GM12891 (cell line): Measurements from ENCODE around the gene FBXO21.

Experiments used
- DNase-seq: peaks from one replicate; pipeline ENCODE4 v3.0.0; 2011; ENCODE audit warnings: low spot score; ENCODE audit not compliant: insufficient read length
- FAIRE-seq: peaks from 2 replicates; lab custom pipeline; 2011; peaks lifted over from hg19 to GRCh38; lab: Jason Lieb, UNC
- PAX5 ChIP-seq: IDR thresholded peaks from 2 replicates; pipeline ENCODE4 v1.6.1; 2011; ENCODE audit warnings: low read length, moderate library complexity, mild to moderate bottlenecking; ENCODE audit not compliant: insufficient read depth, severe bottlenecking
- POLR2A ChIP-seq: IDR thresholded peaks from 2 replicates; pipeline ENCODE4 v1.6.1; 2011; ENCODE audit warnings: low read depth, low read length, control low read depth
- POLR2AphosphoS5 ChIP-seq: IDR thresholded peaks from 2 replicates; pipeline ENCODE4 v1.6.1; 2011; ENCODE audit warnings: low read depth, low read length, control low read depth
- POU2F2 ChIP-seq: IDR thresholded peaks from 2 replicates; pipeline ENCODE4 v1.6.1; 2011; ENCODE audit warnings: low read depth, mild to moderate bottlenecking, control low read depth, low read length, moderate library complexity
- SPI1 ChIP-seq: IDR thresholded peaks from 2 replicates; pipeline ENCODE4 v1.6.1; 2011; ENCODE audit warnings: low read depth, low read length, control low read depth
- TAF1 ChIP-seq: IDR thresholded peaks from 2 replicates; pipeline ENCODE4 v1.6.1; 2011; ENCODE audit warnings: low read depth, low read length, control low read depth

Gene FBXO21

GRCh38 chr12:117167769-117168168, 22.5 kb downstream of the FBXO21 start:
- no peak for FAIRE-seq

GRCh38 chr12:117166107-117166506, 24.2 kb downstream of the FBXO21 start:
- TF ChIP-seq POU2F2 = no peak
- TF ChIP-seq POLR2AphosphoS5 = no peak
- TF ChIP-seq PAX5 = no peak
- TF ChIP-seq SPI1 = no peak
- no peak for TF ChIP-seq POLR2A
- no peak for TF ChIP-seq TAF1
- DNase-seq (no peak), FAIRE-seq (peak; percentile 45)

More at GRCh38 chr12:117167769-117168168, 22.5 kb downstream of the FBXO21 start:
- no peak for TF ChIP-seq POLR2AphosphoS5
- no peak for DNase-seq

GRCh38 chr12:117165342-117165741, 24.9 kb downstream of the FBXO21 start:
- FAIRE-seq = no peak
- no peak for DNase-seq
- no peak for TF ChIP-seq POLR2A
- TF ChIP-seq PAX5 = no peak
- TF ChIP-seq POLR2AphosphoS5 = no peak
- TF ChIP-seq TAF1 = no peak
- TF ChIP-seq SPI1 = no peak
- TF ChIP-seq POU2F2 = no peak

GRCh38 chr12:117162633-117163032, 27.6 kb downstream of the FBXO21 start:
- DNase-seq = no peak
- no peak for FAIRE-seq

GRCh38 chr12:117162167-117162539, 28.1 kb downstream of the FBXO21 start:
- DNase-seq (no peak), FAIRE-seq (no peak)
- TF ChIP-seq SPI1 (no peak), POU2F2 (no peak), POLR2A (no peak)

More at GRCh38 chr12:117162633-117163032, 27.6 kb downstream of the FBXO21 start:
- no peak for TF ChIP-seq POU2F2
- no peak for TF ChIP-seq POLR2AphosphoS5
- TF ChIP-seq SPI1 = no peak
- no peak for TF ChIP-seq POLR2A
- TF ChIP-seq TAF1 = no peak
- no peak for TF ChIP-seq PAX5

GRCh38 chr12:117161460-117162166, 28.7 kb downstream of the FBXO21 start:
- DNase-seq (no peak), FAIRE-seq (no peak)
- no peak for TF ChIP-seq SPI1
- no peak for TF ChIP-seq POLR2A
- TF ChIP-seq POU2F2 = no peak
- TF ChIP-seq TAF1 = no peak
- TF ChIP-seq PAX5 = no peak
- no peak for TF ChIP-seq POLR2AphosphoS5

GRCh38 chr12:117159674-117160073, 30.6 kb downstream of the FBXO21 start:
- no peak for FAIRE-seq
- no peak for DNase-seq
- TF ChIP-seq SPI1 = no peak
- TF ChIP-seq PAX5 = no peak
- no peak for TF ChIP-seq POLR2A

- FAIRE-seq = no peak
- no peak for DNase-seq
- TF ChIP-seq POU2F2 = no peak
- TF ChIP-seq SPI1 = no peak
- no peak for TF ChIP-seq TAF1
- TF ChIP-seq POLR2A = no peak
- TF ChIP-seq POLR2AphosphoS5 = no peak
- no peak for TF ChIP-seq PAX5
Measured at GRCh38 chr12:117158911-117159553, 31.2 kb downstream of the FBXO21 start.

- TF ChIP-seq POLR2AphosphoS5 (no peak), TAF1 (no peak), POU2F2 (no peak), SPI1 (no peak), PAX5 (no peak), POLR2A (no peak)
- DNase-seq (no peak), FAIRE-seq (no peak)
Measured at GRCh38 chr12:117158096-117158495, 32.2 kb downstream of the FBXO21 start.

GRCh38 chr12:117155278-117156060, 34.8 kb downstream of the FBXO21 start:
- TF ChIP-seq POLR2A (no peak), POLR2AphosphoS5 (no peak), POU2F2 (no peak), SPI1 (no peak), PAX5 (no peak)
- FAIRE-seq (no peak), DNase-seq (peak; percentile 73)
